A673 (cell line): Measurements from ENCODE around the gene SHISA2. TPM values are rescaled to one million over a fixed set of nuclear protein-coding genes. Genes with fewer than 3 reads are reported as not detected.
A peak's percentile ranks its signal among the peaks of the same experiment; 100 is the strongest.

Experiments used
- BruUV-seq: library from RNA; stranded (reverse); fragments of 400-500 nt; replicated peaks from 2 replicates; lab custom pipeline; 2021; lab: Mats Ljungman, UMichigan
- CTCF ChIA-PET: fragments of 300-600 bp; sonication (Branson Sonifier 250); formaldehyde crosslinking; loops from one replicate; lab custom pipeline; 2022; ENCODE audit warnings: antibody characterized with exemption; lab: Charles Lee
- POLR2A ChIA-PET: fragments of 300-600 bp; sonication (Branson Sonifier 250); formaldehyde crosslinking; loops from one replicate; lab custom pipeline; 2022; ENCODE audit warnings: antibody characterized with exemption; ENCODE audit not compliant: low non-redundant PET; lab: Charles Lee
- DNase-seq: peaks from one replicate; pipeline ENCODE4 v3.0.0-alpha.2; 2015; ENCODE audit warnings: low spot score
- H3K27ac ChIP-seq: fragments of 200-600 bp; sonication (generic); 2 replicates; pipeline ENCODE4 v1.5.1; 2016; ENCODE audit warnings: mixed run types, low read depth, mild to moderate bottlenecking, mixed read lengths, antibody characterized with exemption, low read length; ENCODE audit not compliant: poor library complexity, severe bottlenecking
- H3K27me3 ChIP-seq: fragments of 200-600 bp; sonication (generic); replicated peaks from 2 replicates; pipeline ENCODE4 v1.6.1; 2017; ENCODE audit warnings: mixed run types, low read depth, mild to moderate bottlenecking, mixed read lengths, antibody characterized with exemption, low read length; ENCODE audit not compliant: insufficient read depth, poor library complexity
- H3K36me3 ChIP-seq: fragments of 200-600 bp; sonication (generic); 2 replicates; pipeline ENCODE4 v1.6.1; 2016; ENCODE audit warnings: mixed run types, mild to moderate bottlenecking, mixed read lengths, antibody characterized with exemption, low read length; ENCODE audit not compliant: insufficient read depth, poor library complexity, severe bottlenecking
- H3K4me1 ChIP-seq: fragments of 200-600 bp; sonication (generic); 2 replicates; pipeline ENCODE4 v1.6.1; 2017; ENCODE audit warnings: mixed run types, mild to moderate bottlenecking, mixed read lengths, antibody characterized with exemption, low read length; ENCODE audit not compliant: insufficient read depth, poor library complexity, severe bottlenecking
- H3K4me3 ChIP-seq: fragments of 200-600 bp; sonication (generic); 2 replicates; pipeline ENCODE4 v1.5.1; 2016; ENCODE audit warnings: low read depth, mixed run types, mild to moderate bottlenecking, mixed read lengths, low read length; ENCODE audit not compliant: poor library complexity, severe bottlenecking
- H3K9me3 ChIP-seq: fragments of 200-600 bp; sonication (generic); 2 replicates; pipeline ENCODE4 v1.6.1; 2016; ENCODE audit warnings: mixed run types, low read depth, mild to moderate bottlenecking, mixed read lengths, antibody characterized with exemption, low read length; ENCODE audit not compliant: poor library complexity, severe bottlenecking
- EZH2 ChIP-seq: fragments of 200-600 bp; sonication (generic); IDR thresholded peaks from 2 replicates; pipeline ENCODE4 v1.6.1; 2017; ENCODE audit warnings: borderline replicate concordance, low read depth, mild to moderate bottlenecking, mixed read lengths, antibody characterized with exemption, low read length; ENCODE audit not compliant: poor library complexity, severe bottlenecking
- intact Hi-C: fragments of 100-400 bp; cut with micrococcal nuclease; formaldehyde crosslinking; loops from one replicate; pipeline ENCODE4 v1.10.0; 2022; ENCODE audit not compliant: unreplicated experiment
- total RNA-seq: library from RNA; stranded (reverse); gene quantifications from 2 replicates; pipeline ENCODE4 v1.2.3, GENCODE V29; 2021
- TF ChIP-seq, protein P1 (sequence below): fragments of 300-800, 200-600 bp; sonication (generic); conservative IDR thresholded peaks from 2 replicates; pipeline ENCODE4 v1.5.1; 2017; ENCODE audit warnings: low read depth, mild to moderate bottlenecking, antibody characterized with exemption, low read length, moderate library complexity, mixed read lengths

Gene SHISA2
- total RNA-seq, 1 experiment from 2014 or later, result 1.2 TPM

DNA sequence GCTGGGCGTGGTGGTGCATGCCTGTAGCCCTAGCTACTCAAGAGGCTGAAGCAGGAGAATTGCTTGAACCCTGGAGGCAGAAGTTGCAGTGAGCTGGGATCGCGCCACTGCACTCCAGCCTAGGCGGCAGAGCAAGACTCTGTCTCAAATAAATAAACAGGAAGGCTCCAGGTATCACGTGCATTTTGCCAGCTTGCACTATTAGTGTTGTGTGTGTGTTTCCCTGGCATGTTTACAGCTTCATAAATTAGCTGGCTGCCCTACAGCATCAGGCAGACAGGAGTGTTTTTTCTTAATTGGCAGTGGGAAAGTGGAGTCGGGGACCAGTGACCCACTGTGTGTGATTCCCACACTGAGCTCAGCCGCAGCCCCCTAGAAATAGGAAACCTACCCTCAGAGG, 32.6 kb downstream of the SHISA2 start:
- Histone ChIP-seq H3K36me3 (no peaks in the 10 kb centered on the region), H3K4me3 (no peak overlapping the region), H3K27ac (no peak overlapping the region), H3K27me3 (no peaks in the 10 kb centered on the region), H3K4me1 (peaks cover 32% of the 10 kb centered on the region), H3K9me3 (peaks cover under 1% of the 10 kb centered on the region)
- ChIA-PET POLR2A (no interaction called here), CTCF (interaction anchor here (0.6 kb wide), 1 partner anchor 17 kb away, joined by 3 read pairs; no protein-coding TSS in a partner anchor)
- DNase-seq, result no peak
- BruUV-seq, result no TSS peak
- intact Hi-C loops, result loop anchor here (5.0 kb wide), 1 partner anchor 237 kb away; no protein-coding TSS in a partner anchor
- no peak for TF ChIP-seq EZH2

- H3K4me1 ChIP-seq, result peaks cover 32% of the 10 kb centered on the region
- no peak overlapping the region for H3K27ac ChIP-seq
- peaks cover 4% of the 10 kb centered on the region for H3K9me3 ChIP-seq
- TF ChIP-seq, protein P1, sequence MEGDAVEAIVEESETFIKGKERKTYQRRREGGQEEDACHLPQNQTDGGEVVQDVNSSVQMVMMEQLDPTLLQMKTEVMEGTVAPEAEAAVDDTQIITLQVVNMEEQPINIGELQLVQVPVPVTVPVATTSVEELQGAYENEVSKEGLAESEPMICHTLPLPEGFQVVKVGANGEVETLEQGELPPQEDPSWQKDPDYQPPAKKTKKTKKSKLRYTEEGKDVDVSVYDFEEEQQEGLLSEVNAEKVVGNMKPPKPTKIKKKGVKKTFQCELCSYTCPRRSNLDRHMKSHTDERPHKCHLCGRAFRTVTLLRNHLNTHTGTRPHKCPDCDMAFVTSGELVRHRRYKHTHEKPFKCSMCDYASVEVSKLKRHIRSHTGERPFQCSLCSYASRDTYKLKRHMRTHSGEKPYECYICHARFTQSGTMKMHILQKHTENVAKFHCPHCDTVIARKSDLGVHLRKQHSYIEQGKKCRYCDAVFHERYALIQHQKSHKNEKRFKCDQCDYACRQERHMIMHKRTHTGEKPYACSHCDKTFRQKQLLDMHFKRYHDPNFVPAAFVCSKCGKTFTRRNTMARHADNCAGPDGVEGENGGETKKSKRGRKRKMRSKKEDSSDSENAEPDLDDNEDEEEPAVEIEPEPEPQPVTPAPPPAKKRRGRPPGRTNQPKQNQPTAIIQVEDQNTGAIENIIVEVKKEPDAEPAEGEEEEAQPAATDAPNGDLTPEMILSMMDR, result no peak
- no peak for TF ChIP-seq EZH2
- BruUV-seq, result no TSS peak
- ChIA-PET CTCF (no interaction called here), POLR2A (no interaction called here)
- DNase-seq, result no peak
- no peaks in the 10 kb centered on the region for H3K27me3 ChIP-seq
- H3K36me3 ChIP-seq, result no peaks in the 10 kb centered on the region
- H3K4me3 ChIP-seq, result no peak overlapping the region
- intact Hi-C loops, result loop anchor here (5.0 kb wide), 1 partner anchor 236 kb away; no protein-coding TSS in a partner anchor
Observed at GRCh38 chr13:26017932-26018665, 33.7 kb downstream of the SHISA2 start.

DNA sequence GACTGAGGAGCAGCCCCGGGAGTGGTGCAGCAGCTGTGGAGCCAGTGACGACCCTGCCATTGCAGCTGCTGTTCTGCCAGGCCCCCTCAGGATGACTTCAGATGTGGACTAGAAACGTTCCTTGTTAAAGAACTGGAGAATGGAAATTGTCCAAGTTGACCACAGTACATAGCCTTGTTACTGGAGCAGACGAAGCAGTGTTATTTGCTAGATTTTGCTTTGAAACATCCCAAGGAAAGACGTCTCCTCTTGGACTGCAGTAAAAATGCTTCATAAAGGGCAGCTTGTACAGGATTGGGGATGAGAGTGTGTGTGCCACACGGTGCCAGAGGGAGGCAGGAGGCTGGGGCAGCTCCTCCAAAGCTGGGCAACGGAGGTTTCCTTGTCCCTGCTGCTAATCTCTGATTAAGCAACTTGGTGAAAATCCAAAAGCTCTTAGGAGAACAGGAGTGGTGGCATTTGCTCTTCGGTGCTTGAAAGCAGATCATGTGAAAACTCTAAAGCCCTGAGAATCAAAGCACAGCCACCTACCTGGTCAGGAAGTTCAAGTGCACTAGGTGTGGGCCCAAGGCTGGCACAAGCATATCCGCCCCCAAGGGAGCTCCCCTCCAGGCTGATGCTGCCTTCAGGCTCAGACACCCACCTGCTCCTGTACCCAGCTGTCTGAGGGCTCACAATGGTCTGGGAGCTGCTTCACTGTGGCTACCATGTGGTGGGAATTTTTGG, 34.5 kb downstream of the SHISA2 start:
- TF ChIP-seq, protein P1, result no peak
- no peak for TF ChIP-seq EZH2
- H3K4me3 ChIP-seq, result no peak overlapping the region
- H3K9me3 ChIP-seq, result peaks cover 4% of the 10 kb centered on the region
- no peak overlapping the region for H3K27ac ChIP-seq
- DNase-seq, result peak; percentile 17
- no peaks in the 10 kb centered on the region for H3K27me3 ChIP-seq
- H3K36me3 ChIP-seq, result no peaks in the 10 kb centered on the region
- BruUV-seq, result no TSS peak
- intact Hi-C loops, result loop anchor here (5.0 kb wide), 1 partner anchor 235 kb away; no protein-coding TSS in a partner anchor
- CTCF ChIA-PET, result no interaction called here
- POLR2A ChIA-PET, result no interaction called here
- H3K4me1 ChIP-seq, result peaks cover 32% of the 10 kb centered on the region
